Activated T-helper 1 cell treated with Interleukin-2 at 50 U/mL for 16 hours (primary cell): ENCODE data around the gene YPEL2.

ENCODE experiments used
- DNase-seq: peaks from one replicate; pipeline ENCODE4 v3.0.0-alpha.2; 2020; ENCODE audit warnings: low read depth

Gene YPEL2

GRCh38 chr17:59357219-59357697, 25.8 kb downstream of the YPEL2 start:
- DNase-seq, result no peak

- DNase-seq, result no peak
Observed at GRCh38 chr17:59357929-59358328, 26.5 kb downstream of the YPEL2 start.

- no peak for DNase-seq
Observed at GRCh38 chr17:59361386-59361785, 29.9 kb downstream of the YPEL2 start.

GRCh38 chr17:59361916-59362810, 30.7 kb downstream of the YPEL2 start:
- DNase-seq, result peak; percentile 15

GRCh38 chr17:59362811-59363205, 31.4 kb downstream of the YPEL2 start:
- DNase-seq, result no peak

GRCh38 chr17:59365383-59365981, 34.0 kb downstream of the YPEL2 start:
- no peak for DNase-seq

- DNase-seq, result no peak
Observed at GRCh38 chr17:59366040-59366757, 34.7 kb downstream of the YPEL2 start.

GRCh38 chr17:59366773-59367656, 35.6 kb downstream of the YPEL2 start:
- no peak for DNase-seq

- DNase-seq, result no peak
Observed at GRCh38 chr17:59367657-59368045, 36.2 kb downstream of the YPEL2 start.

- DNase-seq, result no peak
Observed at GRCh38 chr17:59368218-59368857, 36.9 kb downstream of the YPEL2 start.

- DNase-seq, result no peak
Observed at GRCh38 chr17:59369031-59369975, 37.8 kb downstream of the YPEL2 start.

GRCh38 chr17:59370593-59371299, 39.3 kb downstream of the YPEL2 start:
- no peak for DNase-seq

GRCh38 chr17:59371416-59372100, 40.1 kb downstream of the YPEL2 start:
- no peak for DNase-seq

- no peak for DNase-seq
Observed at GRCh38 chr17:59372138-59372751, 40.8 kb downstream of the YPEL2 start.

GRCh38 chr17:59373882-59374495, 42.5 kb downstream of the YPEL2 start:
- DNase-seq, result no peak

GRCh38 chr17:59374612-59375011, 43.2 kb downstream of the YPEL2 start:
- DNase-seq, result no peak

- DNase-seq, result no peak
Observed at GRCh38 chr17:59375857-59376256, 44.4 kb downstream of the YPEL2 start.

- no peak for DNase-seq
Observed at GRCh38 chr17:59376506-59376905, 45.1 kb downstream of the YPEL2 start.
